HepG2 (cell line): Measurements from ENCODE around the gene ARMCX5. TPM values are rescaled to one million over a fixed set of nuclear protein-coding genes. Genes with fewer than 3 reads are reported as not detected.

Experiments used
- AHR ChIP-seq: IDR thresholded peaks from 2 replicates; pipeline ENCODE4 v1.6.1; 2018; ENCODE audit warnings: missing genetic modification reagents, missing compliant biosample characterization
- ARID2 ChIP-seq: sonication (generic); formaldehyde crosslinking; IDR thresholded peaks from 2 replicates; pipeline ENCODE4 v1.8.1; 2022; ENCODE audit warnings: mild to moderate bottlenecking, missing genetic modification reagents, borderline replicate concordance
- ATF4 ChIP-seq, 2 experiments: fragments of 450-650 bp in 1 of 2; sonication (generic) in 1 of 2; formaldehyde crosslinking; IDR thresholded peaks; 2 replicates each; pipeline versions ENCODE4 v1.5.0 to v1.8.0; 2020 to 2022; ENCODE audit warnings: mild to moderate bottlenecking in 1 of 2, missing genetic modification reagents in 1 of 2
- CENPBD1 ChIP-seq: sonication (generic); formaldehyde crosslinking; IDR thresholded peaks from 2 replicates; pipeline ENCODE4 v1.8.0; 2022; ENCODE audit warnings: missing genetic modification reagents, low read depth, mild to moderate bottlenecking, borderline replicate concordance
- GABPA ChIP-seq, 2 experiments: IDR thresholded peaks; 2 replicates each; pipeline ENCODE4 v1.6.1; 2011 to 2016; ENCODE audit warnings: low read depth in 2 of 2, low read length in 1 of 2, missing biosample characterization in 1 of 2, missing genetic modification characterization in 1 of 2
- NFKBIZ ChIP-seq: IDR thresholded peaks from 2 replicates; pipeline ENCODE4 v1.6.1; 2018; ENCODE audit warnings: missing genetic modification reagents, missing compliant biosample characterization
- PLRG1 ChIP-seq: fragments of 450-650 bp; conservative IDR thresholded peaks from 2 replicates; pipeline ENCODE4 v1.6.1; 2016
- POLR2AphosphoS2 ChIP-seq: IDR thresholded peaks from 2 replicates; pipeline ENCODE4 v1.6.1; 2011; ENCODE audit warnings: low read depth, low read length, improper control_type of control experiment
- PRDM15 ChIP-seq: sonication (generic); formaldehyde crosslinking; IDR thresholded peaks from 2 replicates; pipeline ENCODE4 v1.4.0; 2020; ENCODE audit warnings: missing genetic modification reagents
- STAG1 ChIP-seq: sonication (generic); formaldehyde crosslinking; IDR thresholded peaks from 2 replicates; pipeline ENCODE4 v1.4.0; 2020; ENCODE audit warnings: missing genetic modification reagents
- STAT5B ChIP-seq: sonication (generic); formaldehyde crosslinking; IDR thresholded peaks from 2 replicates; pipeline ENCODE4 v1.4.0; 2020; ENCODE audit warnings: missing genetic modification reagents
- TFAP4 ChIP-seq: sonication (generic); IDR thresholded peaks from 2 replicates; pipeline ENCODE4 v1.6.1; 2016; ENCODE audit warnings: low read depth, borderline replicate concordance
- ZBTB14 ChIP-seq: sonication (generic); formaldehyde crosslinking; IDR thresholded peaks from 2 replicates; pipeline ENCODE4 v1.4.0; 2020; ENCODE audit warnings: missing genetic modification reagents
- ZBTB38 ChIP-seq: sonication (generic); formaldehyde crosslinking; IDR thresholded peaks from 2 replicates; pipeline ENCODE4 v1.5.1; 2020; ENCODE audit warnings: mild to moderate bottlenecking, missing genetic modification reagents
- ZMAT5 ChIP-seq: sonication (generic); formaldehyde crosslinking; IDR thresholded peaks from 2 replicates; pipeline ENCODE4 v1.5.0; 2020; ENCODE audit warnings: mild to moderate bottlenecking, low read depth, missing genetic modification reagents, borderline replicate concordance
- ZNF501 ChIP-seq: sonication (generic); formaldehyde crosslinking; IDR thresholded peaks from 2 replicates; pipeline ENCODE4 v1.5.1; 2020; ENCODE audit warnings: mild to moderate bottlenecking, moderate library complexity, missing genetic modification reagents
- ZNF747 ChIP-seq: sonication (generic); formaldehyde crosslinking; IDR thresholded peaks from 2 replicates; pipeline ENCODE4 v1.8.1; 2023; ENCODE audit warnings: missing genetic modification reagents, mild to moderate bottlenecking, borderline replicate concordance
- ZNF788 ChIP-seq: sonication (generic); formaldehyde crosslinking; IDR thresholded peaks from 2 replicates; pipeline ENCODE4 v1.5.0; 2020; ENCODE audit warnings: mild to moderate bottlenecking, missing genetic modification reagents, borderline replicate concordance
- polyA plus RNA-seq, 8 experiments: library from polyadenylated mRNA; depleted of rRNA in 3 of 8; stranded (reverse) in 7 of 8; unstranded in 1 of 8; fragments of >200 nt; fragmentation: Illumina TruSeq in 4 of 8; extraction: Trizol in 4 of 8; gene quantifications; 2 replicates each; pipeline versions ENCODE4 v1.2.1 to v1.2.3, GENCODE V29; 2011 to 2016; ENCODE audit warnings: low read depth in 4 of 8, missing spikeins in 1 of 8, mixed read lengths in 1 of 8; ENCODE audit not compliant: insufficient read depth in 1 of 8
- total RNA-seq, 5 experiments: library from RNA; depleted of rRNA; stranded (reverse); fragments of >200 nt; fragmentation: Illumina TruSeq; extraction: Trizol; gene quantifications; 2 replicates each; pipeline ENCODE4 v1.2.3, GENCODE V29; 2016; ENCODE audit warnings: low read depth in 1 of 5

The ARMCX5 gene
- total and polyA plus RNA-seq, 2 of the 13 experiments (the other 11 are each of a cell fraction or from before 2014, with no cell fraction given): 9.1 to 14.2 TPM

GRCh38 chrX:102599084-102599950, at the start of gene ARMCX5 (continued):
- TF ChIP-seq ZMAT5 (CRISPR knock-in tag): no peak
- TF ChIP-seq ARID2 (CRISPR knock-in tag): no peak
- TF ChIP-seq STAG1 (CRISPR knock-in tag): no peak
- TF ChIP-seq POLR2AphosphoS2: no peak
- no peak for TF ChIP-seq PLRG1
- TF ChIP-seq ZBTB38 (CRISPR knock-in tag): no peak
- TF ChIP-seq ZBTB14 (CRISPR knock-in tag): no peak
- TF ChIP-seq TFAP4: no peak; the same call in 1 of the 2 replicates
- TF ChIP-seq PRDM15 (CRISPR knock-in tag): no peak
- peak; percentile 45; the same call in 1 of the 2 replicates for TF ChIP-seq ZNF747
- TF ChIP-seq ZNF788 (CRISPR knock-in tag): 0 out of 2 replicates have a peak, but pooled peaks have one; percentile 36
- peak; percentile 57; the same call in 1 of the 2 replicates for TF ChIP-seq ZNF501 (CRISPR knock-in tag)
- no peak for TF ChIP-seq STAT5B
- no peak for TF ChIP-seq ATF4 (CRISPR knock-in tag; IDR thresholded peaks at IDR 0.05)
- TF ChIP-seq AHR (CRISPR knock-in tag): no peak
- TF ChIP-seq NFKBIZ (CRISPR knock-in tag): no peak
- no peak for TF ChIP-seq CENPBD1 (CRISPR knock-in tag)
- TF ChIP-seq GABPA (IDR thresholded peaks at IDR 0.05; ENCODE audit: low read depth, low read length): no peak
- TF ChIP-seq GABPA (CRISPR knock-in tag; IDR thresholded peaks at IDR 0.05; ENCODE audit: low read depth): peak; percentile 22; the same call in 1 of the 2 replicates
